SK-N-MC (cell line): ENCODE results near the gene TMEM128.

Experiments
- EZH2 ChIP-seq: fragments of 200-600 bp; sonication (generic); IDR thresholded peaks from one replicate; pipeline ENCODE4 v1.6.1; 2017; ENCODE audit warnings: antibody characterized with exemption
- POLR2AphosphoS5 ChIP-seq: IDR thresholded peaks from 2 replicates; pipeline ENCODE4 v1.6.1; 2012; ENCODE audit warnings: mild to moderate bottlenecking, low read depth, low read length, borderline replicate concordance

GRCh38 chr4:4254666-4255065 is 6.6 kb upstream of the TMEM128 start:
- no peak for TF ChIP-seq POLR2AphosphoS5
- TF ChIP-seq EZH2: no peak
